SJCRH30 (cell line): Measurements from ENCODE around the gene BTBD9. TPM values are rescaled to one million over a fixed set of nuclear protein-coding genes. Genes with fewer than 3 reads are reported as not detected.

Experiments
- DNase-seq, 2 experiments: peaks; one replicate each; pipeline ENCODE4 v3.0.0-alpha.2; 2015 to 2020
- H3K27ac ChIP-seq: fragments of 250-450 bp; sonication (Bioruptor Pico); 2 replicates; pipeline ENCODE4 v1.5.1; 2020; ENCODE audit warnings: mild to moderate bottlenecking, moderate library complexity
- H3K27me3 ChIP-seq: fragments of 250-450 bp; sonication (Bioruptor Pico); 2 replicates; pipeline ENCODE4 v1.5.1; 2020; ENCODE audit warnings: mild to moderate bottlenecking, moderate library complexity
- H3K36me3 ChIP-seq: fragments of 250-450 bp; sonication (Bioruptor Pico); 2 replicates; pipeline ENCODE4 v1.5.1; 2020; ENCODE audit warnings: mild to moderate bottlenecking, moderate library complexity
- H3K4me1 ChIP-seq: fragments of 250-450 bp; sonication (Bioruptor Pico); 2 replicates; pipeline ENCODE4 v1.5.1; 2020; ENCODE audit warnings: mild to moderate bottlenecking, moderate library complexity
- H3K4me3 ChIP-seq: fragments of 250-450 bp; sonication (Bioruptor Pico); 2 replicates; pipeline ENCODE4 v1.5.1; 2020; ENCODE audit warnings: mild to moderate bottlenecking, moderate library complexity
- H3K9me3 ChIP-seq: fragments of 250-450 bp; sonication (Bioruptor Pico); replicated peaks from 2 replicates; pipeline ENCODE4 v1.5.1; 2020; ENCODE audit warnings: mild to moderate bottlenecking, moderate library complexity
- total RNA-seq: library from RNA; depleted of rRNA; stranded (reverse); fragments of >200 nt; shearing (Covaris generic); gene quantifications from 2 replicates; pipeline ENCODE4 v1.2.3, GENCODE V29; 2014

BTBD9 gene
- total RNA-seq, 1 experiment from 2014 or later: 6.2 TPM

DNA sequence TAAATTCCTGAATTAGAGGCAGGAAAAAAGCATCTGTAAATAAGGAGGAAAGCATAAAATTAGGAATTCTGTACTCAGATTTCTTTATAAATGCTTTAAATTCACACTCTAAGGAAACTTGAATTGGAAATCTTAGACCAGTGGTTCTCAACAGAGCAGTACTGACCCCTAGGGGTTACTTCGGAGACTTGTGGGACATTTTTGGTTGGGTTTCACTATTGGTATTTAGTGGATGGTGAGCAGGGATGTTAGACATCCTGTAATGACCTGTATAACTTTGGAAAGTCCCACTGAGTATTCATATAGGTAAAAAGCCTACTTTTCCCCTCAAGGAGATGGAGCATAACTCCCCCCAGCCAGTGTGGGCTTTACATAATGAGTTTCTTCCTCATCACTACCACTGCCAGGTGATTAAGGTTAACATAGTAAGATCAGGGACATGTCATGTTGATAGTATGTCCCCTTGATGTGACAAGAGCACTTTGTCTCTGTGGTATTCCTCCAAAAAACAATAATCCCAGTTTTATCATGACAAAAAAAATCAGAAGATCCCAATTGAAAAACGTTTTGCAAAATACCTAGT lies 32.2 kb upstream of the BTBD9 start:
- Histone ChIP-seq H3K4me3 (no peak overlapping the region), H3K27me3 (no peaks in the 10 kb centered on the region), H3K9me3 (no peaks in the 10 kb centered on the region), H3K27ac (no peak overlapping the region), H3K4me1 (no peaks in the 10 kb centered on the region), H3K36me3 (peaks cover 25% of the 10 kb centered on the region)
- peak; percentile 31 to 75 for DNase-seq

DNA sequence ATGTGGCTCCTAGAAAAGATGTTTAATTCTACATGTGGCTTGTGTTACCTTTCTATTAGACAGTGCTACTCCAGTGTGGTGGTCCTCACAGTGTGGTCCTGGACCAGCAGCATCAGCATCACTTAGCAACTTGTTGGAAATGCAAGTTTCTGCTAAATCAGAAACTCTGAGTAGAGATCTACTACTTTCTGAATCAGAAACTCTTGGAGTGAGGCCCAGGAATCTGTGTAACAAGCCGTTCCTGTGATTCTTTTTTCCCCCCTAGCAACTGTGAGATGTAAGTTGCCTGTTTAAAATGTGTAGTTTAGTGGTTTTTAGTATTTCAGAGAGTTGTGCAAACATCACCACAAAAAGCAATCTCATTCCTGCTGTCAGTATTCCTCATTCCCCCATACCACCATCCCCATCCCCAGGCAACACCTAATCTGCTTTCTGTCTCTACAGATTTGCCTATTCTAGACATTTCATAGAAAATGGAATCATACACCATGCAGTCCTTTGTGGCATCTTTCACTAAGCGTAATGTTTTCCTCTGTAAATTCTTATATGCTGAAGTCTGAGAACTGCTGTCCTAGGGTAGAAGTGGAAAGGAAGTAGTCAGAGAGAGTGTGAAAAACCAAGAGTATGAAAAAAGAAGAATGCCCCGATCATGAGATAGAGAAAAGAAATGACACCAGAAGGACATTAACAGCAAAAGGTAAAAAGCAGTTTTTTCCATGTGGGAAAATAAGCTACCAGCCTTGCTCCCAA lies 18.9 kb upstream of the BTBD9 start:
- Histone ChIP-seq H3K27ac (no peak overlapping the region), H3K9me3 (no peaks in the 10 kb centered on the region), H3K4me3 (no peak overlapping the region), H3K27me3 (no peaks in the 10 kb centered on the region), H3K36me3 (no peaks in the 10 kb centered on the region), H3K4me1 (no peaks in the 10 kb centered on the region)
- DNase-seq: no peak

- Histone ChIP-seq H3K36me3 (no peaks in the 10 kb centered on the region), H3K4me1 (no peaks in the 10 kb centered on the region), H3K27ac (no peak overlapping the region), H3K4me3 (no peak overlapping the region), H3K9me3 (no peaks in the 10 kb centered on the region), H3K27me3 (no peaks in the 10 kb centered on the region)
- no peak for DNase-seq
These were observed 17.2 kb upstream of the BTBD9 start for GRCh38 chr6:38656896-38657295.

DNA sequence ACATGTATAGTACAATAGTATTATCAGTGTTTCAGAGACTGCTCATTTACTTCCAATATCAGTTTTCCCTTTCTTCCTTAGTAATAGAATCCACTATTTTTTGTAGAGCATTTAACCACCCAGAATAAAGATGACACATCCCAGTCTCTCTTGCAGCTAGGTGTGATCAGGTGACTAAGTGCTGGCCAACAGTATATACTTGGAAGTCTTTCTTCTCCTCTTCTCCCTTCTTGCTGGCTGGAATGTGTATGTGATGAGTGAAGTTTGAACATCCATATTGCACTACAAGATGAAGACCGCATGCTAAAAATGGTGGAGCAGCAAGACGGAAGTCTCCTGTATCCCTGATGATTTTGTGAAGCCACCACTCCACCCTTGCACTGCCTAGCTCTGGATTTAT lies 14.5 kb upstream of the BTBD9 start:
- no peaks in the 10 kb centered on the region for H3K36me3 ChIP-seq
- H3K9me3 ChIP-seq: no peaks in the 10 kb centered on the region; the same call in 1 of the 2 replicates
- no peaks in the 10 kb centered on the region for H3K4me1 ChIP-seq
- no peak overlapping the region for H3K27ac ChIP-seq
- DNase-seq: no peak
- no peaks in the 10 kb centered on the region for H3K27me3 ChIP-seq
- no peak overlapping the region for H3K4me3 ChIP-seq

DNA sequence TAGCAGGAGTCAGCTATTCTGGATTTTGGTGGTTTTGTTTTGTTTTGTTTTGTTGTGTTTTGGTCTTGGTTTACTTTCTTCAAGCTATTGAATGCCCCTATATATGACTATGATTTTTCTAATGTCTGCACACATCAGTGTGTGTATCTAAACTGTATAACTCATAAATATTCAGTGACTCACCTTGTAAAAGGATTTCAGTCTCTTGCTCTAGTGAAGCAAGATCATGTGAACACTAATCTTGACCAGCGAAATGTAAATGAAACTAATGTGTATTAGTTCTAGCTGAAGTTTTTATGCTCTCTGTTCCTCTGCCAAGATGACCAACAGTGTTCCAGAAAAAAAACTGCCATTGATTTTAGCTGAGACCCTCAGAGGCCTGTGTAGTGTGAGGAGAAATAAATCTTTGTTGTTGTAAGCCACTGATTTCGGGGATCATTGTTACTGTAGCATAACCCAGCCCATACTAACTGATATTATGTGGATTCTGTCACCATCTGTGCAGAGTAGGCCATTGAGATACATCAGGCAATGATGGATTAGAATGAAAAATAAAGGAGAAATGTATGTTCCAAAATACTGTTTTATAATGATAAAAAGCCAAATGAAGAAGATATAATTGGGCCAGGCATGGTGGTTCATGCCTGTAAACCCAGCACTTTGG lies 11.5 kb upstream of the BTBD9 start:
- Histone ChIP-seq H3K27me3 (no peaks in the 10 kb centered on the region), H3K27ac (no peak overlapping the region), H3K9me3 (no peaks in the 10 kb centered on the region; the same call in 1 of the 2 replicates), H3K4me3 (no peak overlapping the region), H3K36me3 (no peaks in the 10 kb centered on the region), H3K4me1 (no peaks in the 10 kb centered on the region)
- no peak for DNase-seq

DNA sequence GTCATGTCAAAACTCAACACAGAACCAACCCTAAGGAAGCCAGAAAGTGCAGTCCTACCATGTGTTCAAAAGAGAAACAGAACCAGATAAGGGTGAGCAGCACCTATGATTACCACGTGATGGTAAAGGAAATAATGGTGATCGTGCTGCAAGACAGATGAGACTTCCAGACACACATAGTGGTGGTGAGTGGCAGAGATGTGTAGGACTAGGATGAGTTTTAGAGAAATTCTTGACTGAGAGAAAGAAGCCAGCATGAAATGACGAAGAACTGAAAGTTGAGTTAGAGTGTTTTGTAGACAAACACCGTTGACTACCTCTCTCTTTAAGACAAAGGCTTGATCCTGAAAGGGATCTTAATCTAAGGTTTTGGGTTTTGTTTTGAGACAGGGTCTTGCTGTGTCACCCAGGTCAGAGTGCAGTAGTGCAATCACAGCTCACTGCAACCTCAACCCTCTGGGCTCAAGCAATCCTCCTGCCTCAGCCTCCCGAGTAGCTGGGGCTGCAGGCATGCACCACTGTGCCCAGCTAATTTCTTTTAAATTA lies 10.6 kb upstream of the BTBD9 start:
- Histone ChIP-seq H3K9me3 (no peaks in the 10 kb centered on the region; the same call in 1 of the 2 replicates), H3K36me3 (no peaks in the 10 kb centered on the region), H3K27me3 (no peaks in the 10 kb centered on the region), H3K4me3 (no peak overlapping the region), H3K27ac (no peak overlapping the region), H3K4me1 (no peaks in the 10 kb centered on the region)
- no peak for DNase-seq

DNA sequence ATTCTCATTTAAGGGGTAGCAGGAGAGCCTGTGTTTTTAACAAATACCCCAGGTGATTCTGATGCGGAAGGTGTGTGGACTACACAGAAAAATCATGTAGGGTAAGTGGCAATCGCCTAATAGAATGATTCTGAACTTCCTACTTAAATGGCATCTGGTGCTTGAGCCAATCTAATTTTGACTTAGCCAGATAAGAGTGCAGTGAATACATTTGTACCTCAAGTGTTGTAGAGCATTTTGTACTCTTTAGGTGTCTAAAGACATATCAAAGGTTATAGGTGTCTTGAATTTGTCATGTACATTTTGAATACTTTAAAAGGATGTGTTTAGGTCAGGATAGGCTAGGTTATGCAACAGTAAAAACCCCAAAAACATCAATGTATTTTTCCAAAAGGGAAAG lies 10.0 kb upstream of the BTBD9 start:
- Histone ChIP-seq H3K9me3 (no peaks in the 10 kb centered on the region; the same call in 1 of the 2 replicates), H3K4me1 (no peaks in the 10 kb centered on the region), H3K27me3 (no peaks in the 10 kb centered on the region), H3K36me3 (no peaks in the 10 kb centered on the region), H3K27ac (no peak overlapping the region), H3K4me3 (no peak overlapping the region)
- no peak for DNase-seq

DNA sequence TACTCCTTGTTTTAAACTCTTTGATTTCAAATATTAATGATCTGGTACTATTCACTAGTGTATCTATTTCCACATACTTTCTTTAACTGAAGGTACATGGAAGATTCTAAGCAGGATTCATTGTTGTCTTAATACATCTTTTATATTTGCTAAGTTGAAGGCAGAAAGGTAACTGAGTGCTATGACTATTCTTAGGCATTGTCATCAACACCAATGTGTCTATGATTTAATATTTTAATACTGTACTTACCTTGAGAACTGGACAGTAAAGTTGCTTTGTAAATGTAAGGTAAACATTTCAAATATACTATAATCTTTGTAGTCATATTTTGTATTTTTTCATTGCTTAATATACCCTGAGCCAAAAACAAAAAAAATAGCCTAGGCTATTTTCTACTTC lies 8.9 kb upstream of the BTBD9 start:
- Histone ChIP-seq H3K4me1 (no peaks in the 10 kb centered on the region), H3K4me3 (no peak overlapping the region), H3K9me3 (no peaks in the 10 kb centered on the region; the same call in 1 of the 2 replicates), H3K27ac (no peak overlapping the region), H3K27me3 (no peaks in the 10 kb centered on the region), H3K36me3 (no peaks in the 10 kb centered on the region)
- DNase-seq: no peak

GRCh38 chr6:38646166-38646878 lies 6.6 kb upstream of the BTBD9 start:
- Histone ChIP-seq H3K27ac (no peak overlapping the region), H3K4me1 (no peaks in the 10 kb centered on the region), H3K9me3 (no peaks in the 10 kb centered on the region; the same call in 1 of the 2 replicates), H3K36me3 (no peaks in the 10 kb centered on the region), H3K4me3 (no peak overlapping the region), H3K27me3 (no peaks in the 10 kb centered on the region)
- DNase-seq: no peak

DNA sequence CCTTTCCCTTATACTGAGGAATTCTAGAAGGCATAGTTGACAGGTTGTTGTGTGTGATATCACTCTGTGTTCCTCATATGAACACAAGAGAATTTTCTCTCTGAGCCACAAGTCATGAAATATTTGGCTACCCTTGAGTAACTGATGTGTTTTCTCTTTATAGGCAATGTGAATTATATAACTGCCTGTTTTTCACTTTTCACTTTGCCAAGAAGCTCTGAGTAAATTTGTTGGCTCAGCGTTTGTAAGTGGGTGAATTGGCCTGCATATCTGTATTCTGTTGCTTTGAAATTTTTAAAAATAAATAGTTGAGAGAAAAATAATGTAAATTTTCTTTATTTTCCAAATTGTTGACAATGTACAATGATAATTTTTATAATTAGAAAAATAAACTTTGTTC lies 5.2 kb upstream of the BTBD9 start:
- Histone ChIP-seq H3K27ac (no peak overlapping the region), H3K4me3 (no peak overlapping the region), H3K36me3 (no peaks in the 10 kb centered on the region), H3K4me1 (0 out of 2 replicates have a peak, but pooled peaks cover 2% of the 10 kb centered on the region), H3K27me3 (no peaks in the 10 kb centered on the region), H3K9me3 (no peaks in the 10 kb centered on the region)
- no peak for DNase-seq

GRCh38 chr6:38640216-38640909 lies 634 bp upstream of the BTBD9 start:
- no peaks in the 10 kb centered on the region for H3K36me3 ChIP-seq
- H3K27me3 ChIP-seq: no peaks in the 10 kb centered on the region
- peak overlapping the region; percentile 1; the same call in 1 of the 2 replicates for H3K27ac ChIP-seq
- DNase-seq: no peak
- peak overlapping the region; percentile 73 for H3K4me3 ChIP-seq
- no peaks in the 10 kb centered on the region for H3K9me3 ChIP-seq
- H3K4me1 ChIP-seq: 0 out of 2 replicates have a peak, but pooled peaks cover 2% of the 10 kb centered on the region

DNA sequence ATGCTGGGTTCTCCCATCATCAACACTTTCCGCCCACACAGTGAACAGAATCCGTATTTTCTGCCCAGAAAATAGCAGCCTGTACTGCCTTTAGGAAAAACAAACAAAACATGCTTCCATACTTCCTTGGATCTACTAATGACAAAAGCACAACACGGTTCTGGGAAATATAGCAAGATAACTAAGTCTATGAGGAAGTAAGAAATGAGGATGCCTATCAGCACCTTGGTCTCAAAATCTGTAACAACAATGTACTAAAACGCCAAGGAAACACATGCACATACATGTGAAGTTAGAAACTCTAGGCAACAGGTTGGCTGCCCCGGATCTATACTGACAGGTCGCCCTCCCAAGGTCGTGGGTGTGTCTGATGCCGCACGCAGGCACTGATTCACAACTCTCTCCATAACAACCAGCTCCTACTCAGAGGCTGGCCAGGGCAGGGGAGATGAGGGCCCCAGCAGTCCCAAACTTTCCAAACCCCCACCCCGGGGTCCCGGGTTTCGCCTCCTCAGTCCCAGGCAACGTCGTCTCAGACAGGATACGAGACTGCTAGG lies 710 bp downstream of the BTBD9 start:
- no peaks in the 10 kb centered on the region for H3K36me3 ChIP-seq
- no peaks in the 10 kb centered on the region for H3K27me3 ChIP-seq
- H3K4me3 ChIP-seq: peak overlapping the region; percentile 73
- no peaks in the 10 kb centered on the region for H3K9me3 ChIP-seq
- H3K27ac ChIP-seq: no peak overlapping the region; the same call in 1 of the 2 replicates
- DNase-seq: peak in 1 of 2 experiments; percentile 17
- H3K4me1 ChIP-seq: 0 out of 2 replicates have a peak, but pooled peaks cover 2% of the 10 kb centered on the region

- DNase-seq: no peak
- Histone ChIP-seq H3K9me3 (no peaks in the 10 kb centered on the region), H3K27me3 (no peaks in the 10 kb centered on the region)
These were observed 2.0 kb downstream of the BTBD9 start for GRCh38 chr6:38637756-38638155.

GRCh38 chr6:38636027-38636426 lies 3.7 kb downstream of the BTBD9 start:
- no peaks in the 10 kb centered on the region for H3K9me3 ChIP-seq
- no peak overlapping the region for H3K4me3 ChIP-seq
- no peaks in the 10 kb centered on the region for H3K27me3 ChIP-seq
- H3K27ac ChIP-seq: no peak overlapping the region
- no peaks in the 10 kb centered on the region for H3K36me3 ChIP-seq
- DNase-seq: no peak
- 0 out of 2 replicates have a peak, but pooled peaks cover 2% of the 10 kb centered on the region for H3K4me1 ChIP-seq

More at GRCh38 chr6:38637756-38638155, 2.0 kb downstream of the BTBD9 start:
- Histone ChIP-seq H3K4me1 (0 out of 2 replicates have a peak, but pooled peaks cover 2% of the 10 kb centered on the region), H3K4me3 (no peak overlapping the region), H3K27ac (no peak overlapping the region), H3K36me3 (no peaks in the 10 kb centered on the region)
